ENCODE measurements around the gene GNPNAT1. TPM values are rescaled to one million over a fixed set of nuclear protein-coding genes. Genes with fewer than 3 reads are reported as not detected.

GNPNAT1 gene
- total and polyA plus RNA-seq, 9 of the 15 experiments (the other 6 are each of a cell fraction or from before 2014, with no cell fraction given): 15.8 to 27.7 (median 25.3) TPM

DNA sequence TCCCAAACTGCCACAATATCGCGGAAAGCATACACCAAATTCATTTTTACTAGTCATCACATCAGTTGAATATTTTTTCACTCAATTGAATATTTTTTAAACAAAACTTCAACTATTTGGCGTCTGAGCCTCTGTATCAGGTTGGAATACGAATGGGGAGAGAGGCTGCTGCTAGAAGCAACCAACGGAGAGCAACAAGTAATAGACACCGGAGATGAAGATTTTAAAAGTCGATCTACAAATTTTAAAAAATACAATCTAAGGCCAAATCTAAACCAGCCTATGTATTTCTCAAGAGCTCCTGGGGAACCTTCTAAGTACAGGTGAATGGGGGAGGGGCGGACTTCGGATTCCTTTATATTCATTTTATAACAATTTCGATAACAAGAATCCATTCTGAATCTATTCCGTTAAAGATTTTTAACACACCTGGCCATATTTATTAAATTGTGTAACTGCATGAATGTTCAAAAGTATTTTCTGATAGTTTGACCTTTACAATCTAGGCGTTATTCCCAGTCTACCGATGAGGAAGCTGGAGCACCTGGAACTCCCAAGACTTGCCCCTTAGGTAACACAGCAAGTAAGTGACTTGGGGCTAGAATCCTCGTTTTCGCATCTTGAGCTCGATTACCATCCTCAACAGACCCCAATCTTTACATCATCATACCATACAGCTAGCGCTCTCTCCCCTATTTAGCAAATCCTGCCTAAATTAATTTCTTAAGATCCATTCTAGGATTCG lies 1.2 kb downstream of the GNPNAT1 start (continued):
- TF ChIP-seq, protein P1, sequence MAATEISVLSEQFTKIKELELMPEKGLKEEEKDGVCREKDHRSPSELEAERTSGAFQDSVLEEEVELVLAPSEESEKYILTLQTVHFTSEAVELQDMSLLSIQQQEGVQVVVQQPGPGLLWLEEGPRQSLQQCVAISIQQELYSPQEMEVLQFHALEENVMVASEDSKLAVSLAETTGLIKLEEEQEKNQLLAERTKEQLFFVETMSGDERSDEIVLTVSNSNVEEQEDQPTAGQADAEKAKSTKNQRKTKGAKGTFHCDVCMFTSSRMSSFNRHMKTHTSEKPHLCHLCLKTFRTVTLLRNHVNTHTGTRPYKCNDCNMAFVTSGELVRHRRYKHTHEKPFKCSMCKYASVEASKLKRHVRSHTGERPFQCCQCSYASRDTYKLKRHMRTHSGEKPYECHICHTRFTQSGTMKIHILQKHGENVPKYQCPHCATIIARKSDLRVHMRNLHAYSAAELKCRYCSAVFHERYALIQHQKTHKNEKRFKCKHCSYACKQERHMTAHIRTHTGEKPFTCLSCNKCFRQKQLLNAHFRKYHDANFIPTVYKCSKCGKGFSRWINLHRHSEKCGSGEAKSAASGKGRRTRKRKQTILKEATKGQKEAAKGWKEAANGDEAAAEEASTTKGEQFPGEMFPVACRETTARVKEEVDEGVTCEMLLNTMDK (IDR thresholded peaks at IDR 0.05; ENCODE audit: borderline replicate concordance, insufficient read depth, low read depth, low read length, poor library complexity, severe bottlenecking): no peak
- TF ChIP-seq RNF2 (IDR thresholded peaks at IDR 0.05): no peak
- no peak for TF ChIP-seq XRCC5 (IDR thresholded peaks at IDR 0.05; ENCODE audit: low read depth, low read length)
- TF ChIP-seq, protein P2, sequence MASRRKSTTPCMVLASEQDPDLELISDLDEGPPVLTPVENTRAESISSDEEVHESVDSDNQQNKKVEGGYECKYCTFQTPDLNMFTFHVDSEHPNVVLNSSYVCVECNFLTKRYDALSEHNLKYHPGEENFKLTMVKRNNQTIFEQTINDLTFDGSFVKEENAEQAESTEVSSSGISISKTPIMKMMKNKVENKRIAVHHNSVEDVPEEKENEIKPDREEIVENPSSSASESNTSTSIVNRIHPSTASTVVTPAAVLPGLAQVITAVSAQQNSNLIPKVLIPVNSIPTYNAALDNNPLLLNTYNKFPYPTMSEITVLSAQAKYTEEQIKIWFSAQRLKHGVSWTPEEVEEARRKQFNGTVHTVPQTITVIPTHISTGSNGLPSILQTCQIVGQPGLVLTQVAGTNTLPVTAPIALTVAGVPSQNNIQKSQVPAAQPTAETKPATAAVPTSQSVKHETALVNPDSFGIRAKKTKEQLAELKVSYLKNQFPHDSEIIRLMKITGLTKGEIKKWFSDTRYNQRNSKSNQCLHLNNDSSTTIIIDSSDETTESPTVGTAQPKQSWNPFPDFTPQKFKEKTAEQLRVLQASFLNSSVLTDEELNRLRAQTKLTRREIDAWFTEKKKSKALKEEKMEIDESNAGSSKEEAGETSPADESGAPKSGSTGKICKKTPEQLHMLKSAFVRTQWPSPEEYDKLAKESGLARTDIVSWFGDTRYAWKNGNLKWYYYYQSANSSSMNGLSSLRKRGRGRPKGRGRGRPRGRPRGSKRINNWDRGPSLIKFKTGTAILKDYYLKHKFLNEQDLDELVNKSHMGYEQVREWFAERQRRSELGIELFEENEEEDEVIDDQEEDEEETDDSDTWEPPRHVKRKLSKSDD (conservative IDR thresholded peaks at IDR 0.05; ENCODE audit: low read length): no peak
